Adrenal gland (tissue), 12 donors: ENCODE results near the gene MVD. TPM values are rescaled to one million over a fixed set of nuclear protein-coding genes. Genes with fewer than 3 reads are reported as not detected.

Experiments used
- DNase-seq, 7 donors: peaks; one replicate each; pipeline ENCODE4 v3.0.0-alpha.2; 2019 to 2020
- H3K27ac ChIP-seq, 5 donors: fragments of 200-600 bp; sonication (generic) in 4 of 5; 1 replicate in 3 of 5; 2 replicates in 2 of 5; pipeline versions ENCODE4 v1.5.1 to v1.8.0; 2016 to 2020; ENCODE audit warnings: mild to moderate bottlenecking in 1 of 5
- H3K27me3 ChIP-seq: fragments of 200-600 bp; 2 replicates; pipeline ENCODE4 v1.8.0; 2021
- H3K36me3 ChIP-seq, 2 donors: fragments of 200-600 bp; replicated peaks in 1 of 2; 1 replicate in 1 of 2; 2 replicates in 1 of 2; pipeline versions ENCODE4 v1.5.1 to v1.8.0; 2018 to 2022
- H3K4me1 ChIP-seq, 2 donors: fragments of 200-600 bp; replicated peaks in 1 of 2; 1 replicate in 1 of 2; 2 replicates in 1 of 2; pipeline versions ENCODE4 v1.5.1 to v1.8.0; 2018 to 2021
- H3K4me3 ChIP-seq, 4 donors: fragments of 200-600 bp; sonication (generic) in 3 of 4; one replicate each; pipeline ENCODE4 v1.5.1; 2016 to 2018
- H3K9me3 ChIP-seq, 3 donors: fragments of 200-600 bp; sonication (generic) in 1 of 3; replicated peaks in 1 of 3; 1 replicate in 2 of 3; 2 replicates in 1 of 3; pipeline versions ENCODE4 v1.5.1 to v1.8.0; 2016 to 2021
- CTCF ChIP-seq, 6 experiments: fragments of 450-650 bp in 4 of 6; fragments of 200-600 bp in 2 of 6; sonication (generic) in 1 of 6; IDR thresholded peaks; 1 replicate in 5 of 6; 2 replicates in 1 of 6; pipeline versions ENCODE4 v1.5.1 to v1.8.0; 2016 to 2021; ENCODE audit warnings: antibody characterized with exemption in 6 of 6, mild to moderate bottlenecking in 2 of 6, moderate library complexity in 1 of 6
- POLR2A ChIP-seq, 2 donors: fragments of 450-650 bp; IDR thresholded peaks; one replicate each; pipeline ENCODE4 v1.6.1; 2017; ENCODE audit warnings: antibody characterized with exemption in 2 of 2, mild to moderate bottlenecking in 2 of 2, moderate library complexity in 1 of 2
- WGBS, 4 donors: extraction: QIAGEN DNeasy Blood & Tissue Kit in 2 of 4; methylation state at CpG; one replicate each; pipeline versions ENCODE4 v1.1.5 to v1.1.7; 2013 to 2017; 5-methylcytosine and 5-hydroxymethylcytosine counted together
- intact Hi-C, 2 donors: fragments of 100-400 bp; cut with DNase I; formaldehyde crosslinking; loops; one replicate each; pipeline versions ENCODE4 v1.14.1 to v1.15.0; 2022 to 2023
- polyA plus RNA-seq, 3 donors: library from polyadenylated mRNA; stranded (reverse); fragments of 200-250 nt in 2 of 3; fragments of 350-450 nt in 1 of 3; fragmentation: Illumina TruSeq in 1 of 3; extraction: RNeasy Lipid Tissue Mini Kit (QIAGEN cat#74804) in 1 of 3; gene quantifications; one replicate each; pipeline ENCODE4 v1.2.3, GENCODE V29; 2013 to 2014
- total RNA-seq, 9 donors: library from RNA; depleted of rRNA in 4 of 9; stranded (reverse); fragments of >200 nt in 4 of 9; fragments of 120-200 nt in 1 of 9; fragmentation: NEBNext Ultra II Directional in 1 of 9; extraction: Animal tissue kit (Norgen Biotek cat#: 25700) in 1 of 9; gene quantifications; one replicate each; pipeline versions ENCODE4 v1.1.0 to v1.2.4, GENCODE V29; 2013 to 2023
- donor health status: healthy with polysubstance abuse.
- donor health status: Bipolar disorder and iron deficiency.
- donor health status: DM: yes; HTN: yes; CAD: no.
- donor health status: DM: no; HTN: no; CAD: no.
- donor health status: DM: no; HTN: no; CAD: no.
- donor health status: DM: yes; HTN: yes; CAD: no.

The MVD gene
- total and polyA plus RNA-seq, 12 donors: 25.6 to 293 (median 45.4) TPM

- WGBS, 4 donors: 26 to 45% (median 34%) methylated on average over 13 to 42 of the region's 42 CpGs
- H3K4me3 ChIP-seq: no peak overlapping the region
- intact Hi-C loops: no loop called here
- H3K27ac ChIP-seq: peak overlapping the region in 4 of 5 donors; percentile 49 to 77 (median 66)
- H3K27me3 ChIP-seq: no peaks in the 10 kb centered on the region
- peaks cover 0 to 40% of the 10 kb centered on the region in 2 donors for H3K36me3 ChIP-seq
- peak; percentile 82 to 97 (median 95) for DNase-seq
- TF ChIP-seq POLR2A (IDR thresholded peaks at IDR 0.05) (no peak), CTCF (IDR thresholded peaks at IDR 0.05) (no peak)
- peaks cover 23 to 42% of the 10 kb centered on the region in 2 donors for H3K4me1 ChIP-seq
- H3K9me3 ChIP-seq: no peaks in the 10 kb centered on the region
These were observed 38.0 kb upstream of the MVD start for GRCh38 chr16:88700636-88701482.

GRCh38 chr16:88700322-88700635, 37.4 kb upstream of the MVD start:
- Histone ChIP-seq H3K4me3 (no peak overlapping the region), H3K27me3 (no peaks in the 10 kb centered on the region), H3K27ac (peak overlapping the region in 3 of 5 donors; percentile 60 to 77 (median 60)), H3K9me3 (no peaks in the 10 kb centered on the region), H3K36me3 (peaks cover 0 to 40% of the 10 kb centered on the region in 2 donors), H3K4me1 (peaks cover 21 to 38% of the 10 kb centered on the region in 2 donors)
- intact Hi-C loops: no loop called here
- WGBS, 4 donors: 64 to 69% (median 66%) methylated on average over 10 to 14 of the region's 14 CpGs
- no peak for DNase-seq
- TF ChIP-seq CTCF (IDR thresholded peaks at IDR 0.05) (no peak), POLR2A (IDR thresholded peaks at IDR 0.05) (no peak)

DNA sequence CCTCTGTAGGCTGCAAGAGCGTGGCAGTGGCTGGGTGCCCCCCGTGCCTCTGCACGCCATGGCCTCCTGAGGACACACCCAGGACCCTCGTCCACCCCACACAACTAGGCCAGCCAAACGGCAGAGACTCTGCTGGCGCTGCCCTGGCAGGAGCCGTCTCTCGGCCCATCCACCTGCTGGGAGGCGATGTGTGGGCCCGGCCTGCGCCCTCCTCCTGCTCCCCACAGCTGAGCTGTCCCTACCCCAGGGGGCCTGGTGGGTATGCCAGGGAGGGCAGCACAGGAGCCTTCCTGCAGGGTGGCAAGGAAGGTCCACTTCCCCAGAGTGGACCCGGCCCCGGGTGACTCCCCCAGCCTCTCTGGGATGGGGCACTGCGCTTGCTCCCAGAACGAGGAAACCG, 36.3 kb upstream of the MVD start:
- DNase-seq: no peak
- H3K27me3 ChIP-seq: no peaks in the 10 kb centered on the region
- 88 to 97% (median 92%) methylated on average over 5 to 16 of the region's 16 CpGs for WGBS, 4 donors
- no peak overlapping the region for H3K4me3 ChIP-seq
- no peaks in the 10 kb centered on the region for H3K9me3 ChIP-seq
- H3K27ac ChIP-seq: no peak overlapping the region
- TF ChIP-seq CTCF (IDR thresholded peaks at IDR 0.05) (no peak), POLR2A (IDR thresholded peaks at IDR 0.05) (no peak)
- peaks cover 16 to 27% of the 10 kb centered on the region in 2 donors for H3K4me1 ChIP-seq
- peaks cover 0 to 40% of the 10 kb centered on the region in 2 donors for H3K36me3 ChIP-seq
- intact Hi-C loops: no loop called here

DNA sequence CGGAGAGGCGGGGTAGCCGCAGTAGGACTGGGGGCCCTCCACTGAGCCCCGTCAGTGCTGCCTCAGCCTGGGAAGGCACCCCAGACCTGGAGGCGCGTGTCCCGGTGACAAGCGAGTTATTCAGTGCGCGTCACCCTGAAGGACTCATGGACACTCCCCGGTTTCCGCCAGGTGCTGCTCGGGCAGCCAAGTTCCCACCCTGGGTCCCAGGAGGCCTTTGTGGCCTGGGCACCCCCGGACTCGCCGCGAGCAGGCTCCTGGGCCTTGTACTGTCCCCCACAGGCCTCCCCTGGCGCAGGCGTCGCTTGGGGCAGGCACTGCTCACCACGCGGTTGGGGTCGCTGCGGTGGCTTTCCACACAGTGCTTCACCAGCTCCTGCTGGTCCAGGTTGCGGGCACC, 35.8 kb upstream of the MVD start:
- Histone ChIP-seq H3K4me3 (no peak overlapping the region), H3K4me1 (peaks cover 16 to 25% of the 10 kb centered on the region in 2 donors), H3K36me3 (peaks cover 0 to 40% of the 10 kb centered on the region in 2 donors), H3K27ac (no peak overlapping the region), H3K9me3 (no peaks in the 10 kb centered on the region), H3K27me3 (no peaks in the 10 kb centered on the region)
- WGBS, 4 donors: 90 to 97% (median 95%) methylated on average over 22 to 25 of the region's 25 CpGs; no CpG with 5 or more reads in 1 of the 4 donors
- TF ChIP-seq POLR2A (IDR thresholded peaks at IDR 0.05): no peak
- no peak for TF ChIP-seq CTCF (IDR thresholded peaks at IDR 0.05)
- no peak for DNase-seq
- intact Hi-C loops: no loop called here
